Measurements from ENCODE around the gene SEC14L2. TPM values are rescaled to one million over a fixed set of nuclear protein-coding genes. Genes with fewer than 3 reads are reported as not detected.
A peak's percentile ranks its signal among the peaks of the same experiment; 100 is the strongest.
"Not testable (repeated sequence)": the region's sequence is repeated elsewhere in the genome, so short reads cannot be mapped to it uniquely, and the experiment has no call there.

Gene SEC14L2
- total RNA-seq, 1 experiment from 2014 or later: 3.4 TPM

DNA sequence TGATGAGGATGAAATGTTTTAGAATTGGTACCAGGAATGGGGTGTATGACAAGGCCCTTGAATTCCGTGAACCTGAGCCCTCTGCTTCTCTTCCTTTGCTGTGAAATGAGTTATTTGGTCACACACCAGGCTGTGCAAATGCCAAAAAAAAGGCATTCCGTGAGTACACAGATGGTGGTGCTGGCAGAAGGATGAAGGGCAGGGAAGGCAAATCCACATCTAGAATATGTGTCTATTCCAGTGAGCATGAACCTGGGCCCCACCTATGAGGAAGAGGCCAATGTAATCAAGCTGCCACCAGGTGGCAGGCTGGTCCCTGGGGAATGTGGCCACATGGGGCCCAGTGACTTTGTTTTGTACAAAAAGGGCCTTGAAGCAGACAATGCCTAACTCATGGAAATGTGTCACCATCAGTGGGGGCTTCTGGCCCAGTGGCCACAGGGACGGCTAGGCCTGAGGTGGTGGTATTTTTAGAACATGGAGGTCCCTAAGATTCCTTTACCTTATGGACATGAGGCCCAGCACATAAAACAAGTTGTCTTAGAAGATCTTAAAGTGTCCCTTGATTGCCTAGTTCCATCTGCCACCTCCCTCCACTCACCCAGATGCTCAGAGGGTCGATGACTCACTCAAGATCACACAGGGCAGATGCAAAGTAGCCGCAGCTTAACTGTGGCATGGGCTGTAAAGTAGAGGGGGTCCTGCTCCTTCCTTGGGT lies 5.7 kb upstream of the SEC14L2 start:
- H3K27me3 ChIP-seq: no peaks in the 10 kb centered on the region
- 0 out of 2 replicates have a peak, but pooled peaks cover 3% of the 10 kb centered on the region for H3K9me3 ChIP-seq (replicated peaks)
- H3K27ac ChIP-seq: no peak overlapping the region
- peaks cover 11% of the 10 kb centered on the region; the same call in 1 of the 2 replicates for H3K4me1 ChIP-seq
- no peak overlapping the region for H3K4me3 ChIP-seq
- peak; percentile 42 to 70 for DNase-seq
- H3K36me3 ChIP-seq: no peaks in the 10 kb centered on the region

DNA sequence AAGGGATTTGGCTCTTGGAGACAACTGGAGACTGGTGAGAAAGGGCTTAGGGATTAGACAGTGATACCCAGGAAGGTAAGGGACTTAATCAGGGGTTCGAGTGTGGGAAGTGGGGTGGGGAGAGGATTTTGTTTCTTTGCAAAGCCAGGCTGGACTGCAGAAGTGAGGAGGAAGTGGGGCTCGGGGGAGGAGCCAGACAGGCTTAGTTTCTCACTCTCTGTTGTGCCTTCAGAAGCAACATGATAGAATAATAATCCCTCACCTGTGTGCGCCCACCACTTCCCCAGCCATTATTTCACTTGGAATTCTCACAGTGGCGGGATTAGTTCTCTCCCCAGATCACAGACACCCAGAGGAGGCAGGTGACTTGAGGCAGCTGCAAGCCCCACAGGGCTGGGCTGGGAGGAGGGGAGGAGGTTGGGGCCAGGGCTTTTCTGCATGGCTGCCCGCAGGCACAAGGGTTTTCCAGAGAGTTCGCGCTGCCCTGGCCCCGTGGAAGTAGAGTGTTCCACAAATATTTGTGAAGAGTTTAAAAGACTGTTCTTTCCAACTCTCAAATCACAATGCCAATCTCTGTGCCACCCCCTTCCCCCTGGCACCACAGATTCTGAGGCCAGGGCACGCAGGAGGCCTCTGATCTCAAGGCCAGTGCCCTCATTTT lies 4.0 kb upstream of the SEC14L2 start:
- Histone ChIP-seq H3K4me1 (peaks cover 11% of the 10 kb centered on the region), H3K27me3 (no peaks in the 10 kb centered on the region), H3K36me3 (no peaks in the 10 kb centered on the region), H3K9me3 (replicated peaks) (0 out of 2 replicates have a peak, but pooled peaks cover 3% of the 10 kb centered on the region), H3K27ac (no peak overlapping the region), H3K4me3 (no peak overlapping the region)
- peak; percentile 35 to 55 for DNase-seq

DNA sequence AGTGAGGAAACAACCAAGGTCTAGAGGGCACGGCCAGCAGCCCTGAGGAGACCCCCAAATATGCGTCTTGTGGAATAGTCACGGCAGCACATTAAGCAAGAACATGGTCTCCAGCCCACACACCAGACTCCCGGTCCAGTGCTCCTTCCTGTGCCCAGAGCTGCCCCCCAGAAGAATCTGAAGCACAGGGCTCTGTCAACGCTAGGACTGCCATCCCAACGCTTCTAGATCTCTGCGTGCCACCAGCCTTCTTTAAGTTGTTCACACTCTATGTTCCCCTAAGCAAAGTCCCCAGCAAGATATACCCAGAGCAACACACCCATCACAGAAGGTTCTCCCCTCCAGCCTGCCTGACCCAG lies 3.5 kb upstream of the SEC14L2 start:
- H3K4me1 ChIP-seq: peaks cover 11% of the 10 kb centered on the region
- no peaks in the 10 kb centered on the region for H3K27me3 ChIP-seq
- 0 out of 2 replicates have a peak, but pooled peaks cover 3% of the 10 kb centered on the region for H3K9me3 ChIP-seq (replicated peaks)
- no peak overlapping the region for H3K4me3 ChIP-seq
- no peak overlapping the region for H3K27ac ChIP-seq
- DNase-seq: no peak
- no peaks in the 10 kb centered on the region for H3K36me3 ChIP-seq

DNA sequence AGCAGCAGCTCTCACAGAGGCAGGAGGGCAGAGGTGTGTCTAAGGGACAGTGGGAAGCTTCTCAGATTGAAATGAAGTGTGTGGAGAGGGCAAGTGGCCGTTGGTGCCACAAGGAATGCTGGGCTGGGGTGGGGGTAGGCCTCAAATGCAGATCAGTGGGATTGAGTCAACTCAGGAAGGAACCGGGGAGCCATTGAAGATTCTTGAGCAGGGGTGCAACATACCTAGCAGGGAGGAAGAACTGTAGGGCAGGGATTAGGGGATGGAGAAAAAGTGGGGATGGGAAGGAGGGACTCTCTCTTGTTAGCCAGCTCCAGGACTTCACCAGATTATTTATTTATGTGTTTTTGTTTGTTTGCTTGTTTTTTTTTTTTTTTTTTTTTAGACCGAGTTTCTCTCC lies 2.9 kb upstream of the SEC14L2 start:
- Histone ChIP-seq H3K27ac (no peak overlapping the region), H3K9me3 (replicated peaks) (0 out of 2 replicates have a peak, but pooled peaks cover 3% of the 10 kb centered on the region), H3K27me3 (no peaks in the 10 kb centered on the region), H3K36me3 (no peaks in the 10 kb centered on the region), H3K4me1 (peaks cover 11% of the 10 kb centered on the region), H3K4me3 (no peak overlapping the region)
- no peak for DNase-seq

DNA sequence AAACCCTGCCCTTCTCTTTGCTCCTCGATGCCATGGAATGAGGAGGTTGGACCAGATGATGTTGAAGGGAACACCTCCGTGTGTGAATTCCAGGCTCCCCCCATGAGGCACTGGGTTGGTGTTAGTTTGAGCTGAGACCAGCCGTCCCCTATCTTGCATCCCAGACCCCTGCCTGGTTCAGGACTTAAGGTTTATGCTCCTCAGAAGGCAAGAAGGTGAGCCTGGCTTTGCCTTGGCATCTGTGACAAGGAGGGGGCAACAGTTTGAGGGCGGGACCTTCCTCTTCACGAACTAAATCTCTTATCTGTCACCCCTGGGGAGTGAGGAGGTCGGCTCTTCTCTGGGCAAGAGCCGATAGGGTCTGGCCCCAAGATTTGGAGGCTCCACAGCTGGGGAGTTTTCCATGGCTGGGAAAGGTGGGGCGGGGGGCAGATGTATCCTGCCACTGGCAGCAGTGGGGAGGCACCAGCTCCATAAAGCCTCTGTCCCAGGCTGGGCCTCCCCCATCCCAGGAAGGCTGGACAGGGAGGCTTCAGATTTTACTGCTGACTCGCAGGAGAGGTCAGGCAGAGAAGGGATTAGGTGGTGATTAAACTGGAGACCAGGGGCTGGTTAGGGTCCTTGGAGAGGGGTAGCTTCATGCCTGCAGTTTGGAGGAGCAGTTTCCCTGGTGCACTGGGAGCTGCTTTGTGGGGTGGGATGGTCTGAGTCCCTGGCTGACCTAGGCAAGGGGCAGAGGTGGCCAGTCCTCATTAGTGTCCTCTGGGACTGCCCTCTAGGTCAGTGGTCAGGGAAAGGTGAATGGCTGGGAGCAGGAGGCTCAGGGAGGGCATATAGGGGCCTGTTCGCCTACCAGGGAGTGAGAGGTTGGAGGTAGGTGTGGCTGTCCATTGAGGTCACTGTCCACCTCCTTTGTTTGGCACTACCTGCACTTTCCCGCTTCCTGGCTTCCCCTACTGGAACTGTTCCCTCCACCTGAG lies 1.1 kb downstream of the SEC14L2 start:
- peak overlapping the region; percentile 57 for H3K4me3 ChIP-seq
- H3K27ac ChIP-seq: no peak overlapping the region
- H3K4me1 ChIP-seq: peaks cover 2% of the 10 kb centered on the region
- no peaks in the 10 kb centered on the region for H3K36me3 ChIP-seq
- H3K9me3 ChIP-seq (replicated peaks): no peaks in the 10 kb centered on the region
- H3K27me3 ChIP-seq: no peaks in the 10 kb centered on the region
- DNase-seq: no peak

DNA sequence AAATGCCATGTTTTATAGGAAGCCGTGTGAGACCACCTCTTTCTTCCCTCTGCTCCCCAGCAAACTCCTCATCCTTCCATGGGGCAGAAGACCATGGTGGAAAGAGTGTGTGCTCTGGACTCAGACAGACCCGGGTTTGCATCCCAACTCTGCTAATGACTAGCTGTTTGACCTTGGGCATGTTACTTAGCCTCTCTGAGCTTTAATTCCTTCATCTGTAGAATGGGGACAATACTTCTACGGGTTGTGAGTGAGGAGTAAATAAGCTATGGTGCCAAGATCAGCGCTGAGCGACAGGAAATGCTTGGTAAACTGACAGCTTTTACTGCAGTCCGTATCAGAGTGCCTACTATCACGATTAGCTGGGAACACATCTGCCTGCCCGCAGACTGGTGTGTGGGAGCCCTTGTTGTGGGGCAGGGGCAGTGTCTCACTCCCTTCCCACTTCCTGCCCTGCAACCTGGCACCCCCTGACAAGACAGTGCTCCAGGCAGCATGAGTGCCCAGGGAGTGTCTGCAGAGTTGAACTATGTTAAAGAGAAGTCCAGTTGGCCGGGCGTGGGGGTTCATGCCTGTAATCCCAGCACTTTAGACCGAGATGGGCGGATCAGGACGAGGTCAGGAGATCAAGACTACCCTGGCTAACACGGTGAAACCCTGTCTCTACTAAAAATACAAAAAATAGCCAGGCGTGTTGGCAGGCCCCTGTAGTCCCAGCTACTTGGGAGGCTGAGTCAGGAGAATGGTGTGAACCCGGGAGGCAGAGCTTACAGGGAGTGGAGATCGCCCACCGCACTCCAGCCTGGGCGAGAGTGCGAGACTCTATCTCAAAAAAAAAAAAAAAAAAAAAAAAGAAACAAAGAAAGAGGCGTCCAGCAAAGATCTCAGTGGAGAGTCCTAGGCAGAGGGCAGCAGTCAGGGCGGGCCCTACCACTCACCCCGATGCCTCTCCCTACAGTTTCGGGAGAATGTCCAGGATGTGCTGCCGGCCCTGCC lies 2.2 kb downstream of the SEC14L2 start:
- Histone ChIP-seq H3K36me3 (no peaks in the 10 kb centered on the region), H3K4me3 (no peak overlapping the region), H3K4me1 (no peaks in the 10 kb centered on the region; the same call in 1 of the 2 replicates), H3K27me3 (no peaks in the 10 kb centered on the region), H3K9me3 (replicated peaks) (no peaks in the 10 kb centered on the region), H3K27ac (no peak overlapping the region)
- DNase-seq: no peak

DNA sequence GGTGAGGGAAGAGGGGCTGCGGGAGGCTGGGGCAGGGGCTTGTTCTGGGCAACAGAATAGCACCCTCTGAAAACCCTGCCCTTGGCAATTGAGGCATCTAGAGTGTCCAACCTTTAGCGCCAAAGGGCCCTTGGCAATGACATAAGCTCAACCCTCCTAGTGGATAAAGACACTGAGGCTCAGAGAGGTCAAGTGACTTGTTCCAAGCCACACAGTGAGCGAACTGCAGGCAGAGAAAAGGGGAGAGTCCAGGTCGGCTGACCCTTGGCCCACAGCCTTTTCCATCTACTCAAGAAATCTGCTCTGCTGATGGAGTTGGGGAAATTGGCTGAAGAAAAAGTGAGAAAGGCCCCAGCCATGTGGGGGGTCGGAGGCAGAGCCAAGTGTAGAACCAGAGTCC lies 2.9 kb downstream of the SEC14L2 start:
- Histone ChIP-seq H3K4me3 (no peak overlapping the region), H3K4me1 (no peaks in the 10 kb centered on the region; the same call in 1 of the 2 replicates), H3K27me3 (no peaks in the 10 kb centered on the region), H3K36me3 (no peaks in the 10 kb centered on the region), H3K27ac (no peak overlapping the region), H3K9me3 (replicated peaks) (no peaks in the 10 kb centered on the region)
- no peak for DNase-seq

DNA sequence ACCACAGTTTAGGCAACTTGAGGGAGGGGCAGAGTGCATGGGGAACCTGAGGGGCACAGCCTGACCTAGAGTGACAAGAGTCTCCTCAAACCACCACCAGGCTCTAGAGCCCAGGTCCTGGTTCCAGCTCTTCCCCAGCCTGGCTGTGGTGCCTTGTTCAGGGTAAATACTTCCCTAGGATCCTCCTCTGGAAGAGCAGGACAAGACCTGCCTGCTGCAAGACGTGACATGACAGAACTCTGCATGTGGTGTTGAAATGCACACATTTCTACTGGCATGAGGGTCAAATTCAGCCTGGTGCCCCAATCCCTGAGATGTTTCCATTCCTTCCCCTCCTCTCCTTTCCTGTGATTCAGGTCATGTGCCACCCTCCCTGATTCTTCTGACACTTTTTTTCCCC lies 3.3 kb downstream of the SEC14L2 start:
- no peak overlapping the region for H3K27ac ChIP-seq
- no peaks in the 10 kb centered on the region for H3K9me3 ChIP-seq (replicated peaks)
- H3K4me3 ChIP-seq: no peak overlapping the region
- H3K27me3 ChIP-seq: no peaks in the 10 kb centered on the region
- no peaks in the 10 kb centered on the region; the same call in 1 of the 2 replicates for H3K4me1 ChIP-seq
- no peak for DNase-seq
- no peaks in the 10 kb centered on the region for H3K36me3 ChIP-seq

DNA sequence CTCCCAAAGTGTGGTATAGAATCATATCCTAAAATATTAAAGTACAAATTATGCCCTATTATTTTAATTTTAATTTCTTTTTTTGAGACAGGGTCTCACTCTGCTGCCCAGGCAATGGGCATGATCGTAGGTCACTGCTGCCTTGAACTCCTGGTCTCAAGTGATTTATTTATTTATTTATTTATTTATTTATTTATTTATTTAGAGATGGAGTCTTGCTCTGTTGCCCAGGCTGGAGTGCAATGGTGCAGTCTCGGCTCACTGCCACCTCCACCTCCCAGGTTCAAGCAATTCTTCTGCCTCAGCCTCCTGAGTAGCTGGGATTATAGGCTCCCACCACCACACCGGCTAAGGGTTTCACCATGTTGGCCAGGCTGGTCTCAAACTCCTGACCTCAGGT lies 4.2 kb downstream of the SEC14L2 start:
- not testable (repeated sequence) for H3K9me3 ChIP-seq (replicated peaks); H3K4me3 ChIP-seq; H3K27ac ChIP-seq; H3K4me1 ChIP-seq; H3K36me3 ChIP-seq; H3K27me3 ChIP-seq; DNase-seq

DNA sequence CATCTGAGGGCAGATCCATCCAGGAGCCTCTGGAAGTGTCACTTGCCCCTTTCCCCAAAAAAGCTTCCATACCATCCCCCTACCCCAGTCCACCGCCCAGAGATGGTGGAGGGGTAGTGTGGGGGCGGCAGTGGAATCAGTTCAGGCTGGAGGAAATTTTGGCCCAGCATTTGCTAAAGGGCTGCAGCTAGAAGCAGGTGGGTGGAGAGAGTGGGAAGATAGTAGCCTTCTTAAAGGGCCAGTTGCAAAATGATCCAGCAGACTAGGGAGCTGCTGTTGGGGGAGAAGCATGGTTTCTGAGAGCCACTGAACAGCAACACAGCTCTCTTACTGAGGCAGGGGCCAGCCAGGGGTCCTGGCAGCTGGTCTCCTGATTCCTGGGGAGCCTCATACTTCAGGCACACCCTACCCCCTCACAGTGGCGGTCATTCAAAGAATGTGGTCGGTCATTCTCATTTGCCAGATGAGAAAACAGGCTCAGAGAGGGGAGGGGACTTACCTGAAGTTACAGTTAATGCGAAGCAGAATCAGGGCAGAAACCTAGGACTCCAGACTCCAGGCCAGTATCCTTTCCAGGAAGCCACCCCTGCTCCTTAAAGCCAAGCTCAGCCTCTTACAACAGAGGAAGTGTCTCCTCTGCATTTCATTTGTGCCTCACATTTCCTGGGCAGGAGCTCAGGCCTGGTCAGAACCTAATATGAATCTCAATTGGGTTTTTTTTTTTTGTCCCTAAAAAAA lies 5.4 kb downstream of the SEC14L2 start:
- no peaks in the 10 kb centered on the region; the same call in 1 of the 2 replicates for H3K4me1 ChIP-seq
- DNase-seq: no peak
- H3K36me3 ChIP-seq: no peaks in the 10 kb centered on the region
- H3K4me3 ChIP-seq: no peak overlapping the region
- H3K27ac ChIP-seq: no peak overlapping the region
- H3K9me3 ChIP-seq (replicated peaks): no peaks in the 10 kb centered on the region
- no peaks in the 10 kb centered on the region for H3K27me3 ChIP-seq

DNA sequence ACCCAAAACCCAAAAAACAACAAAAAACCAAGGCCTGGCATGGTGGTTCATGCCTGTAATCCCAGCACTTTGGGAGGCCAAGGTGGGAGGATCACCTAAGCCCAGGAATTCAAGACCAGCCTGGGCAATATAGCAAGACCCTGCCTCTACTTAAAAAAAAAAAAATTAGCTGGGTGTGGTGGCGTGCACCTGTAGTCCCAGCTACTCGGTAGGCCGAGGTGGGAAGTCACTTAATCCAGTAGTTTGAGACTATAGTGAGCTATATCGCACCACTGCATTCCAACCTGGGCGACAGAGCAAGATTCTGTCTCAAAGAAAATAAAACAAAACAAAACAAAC lies 5.9 kb downstream of the SEC14L2 start:
- not testable (repeated sequence) for H3K4me1 ChIP-seq; DNase-seq; H3K9me3 ChIP-seq (replicated peaks); H3K4me3 ChIP-seq; H3K27ac ChIP-seq; H3K36me3 ChIP-seq; H3K27me3 ChIP-seq

DNA sequence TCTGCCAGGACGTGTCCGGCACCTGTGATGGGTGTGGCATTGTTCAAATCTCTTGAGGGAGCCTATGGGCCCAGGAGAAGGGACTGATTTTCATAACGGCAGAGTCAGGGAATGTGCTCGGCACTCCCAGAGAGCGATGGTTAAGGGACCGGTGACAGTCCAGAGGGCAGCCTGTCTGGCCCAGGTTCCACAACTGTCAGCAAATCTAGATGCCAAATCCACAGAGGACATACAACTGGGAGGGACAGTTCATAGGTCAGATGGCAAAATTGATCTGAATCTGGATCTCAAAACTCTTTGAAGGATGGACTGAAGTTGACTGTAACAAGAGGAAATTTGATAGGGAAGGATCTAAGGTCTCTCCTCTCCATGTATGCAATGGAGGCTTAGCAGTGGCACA lies 7.5 kb downstream of the SEC14L2 start:
- no peaks in the 10 kb centered on the region for H3K9me3 ChIP-seq (replicated peaks)
- no peaks in the 10 kb centered on the region for H3K27me3 ChIP-seq
- H3K36me3 ChIP-seq: no peaks in the 10 kb centered on the region
- H3K4me1 ChIP-seq: no peaks in the 10 kb centered on the region
- no peak overlapping the region for H3K27ac ChIP-seq
- no peak for DNase-seq
- no peak overlapping the region for H3K4me3 ChIP-seq

DNA sequence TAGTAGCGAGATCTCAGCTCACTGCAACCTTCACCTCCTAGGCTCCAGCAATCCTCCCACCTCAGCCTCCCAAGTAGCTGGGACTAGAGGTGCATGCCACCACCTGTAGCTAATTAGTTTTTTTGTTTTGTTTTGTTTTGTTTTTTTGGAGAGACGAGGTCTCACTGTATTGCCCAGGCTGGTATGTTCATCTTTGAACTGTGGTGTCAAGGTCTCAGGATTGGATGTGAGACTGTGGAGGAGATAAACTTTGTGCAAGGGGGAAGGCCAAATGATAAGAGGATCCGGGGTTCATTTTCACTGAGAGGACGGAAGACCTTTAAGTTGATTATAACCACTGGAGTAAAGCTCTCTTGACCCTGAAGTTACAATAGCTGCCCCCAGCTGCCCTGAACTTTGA lies 8.9 kb downstream of the SEC14L2 start:
- H3K27ac ChIP-seq: no peak overlapping the region
- no peaks in the 10 kb centered on the region for H3K27me3 ChIP-seq
- no peak overlapping the region for H3K4me3 ChIP-seq
- no peak for DNase-seq
- H3K4me1 ChIP-seq: no peaks in the 10 kb centered on the region
- H3K9me3 ChIP-seq (replicated peaks): no peaks in the 10 kb centered on the region
- no peaks in the 10 kb centered on the region; the same call in 1 of the 2 replicates for H3K36me3 ChIP-seq

Data from SJCRH30 (cell line).